ENCODE measurements around the gene HYLS1.

The HYLS1 gene

DNA sequence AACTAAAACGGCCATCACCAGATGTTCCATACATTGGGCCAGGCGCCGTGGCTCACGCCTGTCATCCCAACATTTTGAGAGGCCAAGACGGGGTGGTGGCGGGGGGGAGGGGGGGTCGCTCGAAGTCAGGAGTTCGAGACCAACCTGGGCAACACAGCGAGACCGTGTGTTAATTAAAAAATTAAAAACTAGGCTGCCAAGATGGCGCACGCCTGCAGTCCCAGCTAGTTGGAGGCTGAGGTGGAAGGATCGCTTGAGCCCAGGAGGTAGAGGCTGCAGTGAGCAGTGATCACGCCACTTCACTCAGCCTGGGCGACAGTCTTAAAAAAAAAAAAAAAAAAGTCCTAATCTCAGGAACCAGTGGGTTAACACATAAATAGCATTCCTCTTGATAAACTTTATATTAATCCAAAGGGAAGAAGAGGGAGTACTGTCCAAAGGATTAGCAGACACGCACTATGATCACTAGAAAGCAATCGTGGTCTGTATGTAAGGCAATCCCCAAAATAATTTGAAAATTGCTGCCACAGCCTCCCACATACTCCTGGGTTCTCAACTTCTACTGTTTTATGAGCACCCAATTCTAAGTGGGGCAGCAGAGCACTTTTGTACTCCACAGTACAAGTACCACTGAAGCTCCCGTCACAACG is 14.9 kb downstream of the HYLS1 start:
- H3K27me3 ChIP-seq (ENCODE audit: insufficient read depth, low read depth) = no peaks in the 10 kb centered on the region
- no peak overlapping the region for H3K4me3 ChIP-seq (IDR thresholded peaks at IDR 0.05; ENCODE audit: insufficient read depth, low read depth, low read length)
- peak overlapping the region; percentile 47; the same call in 1 of the 2 replicates for H2AFZ ChIP-seq (ENCODE audit: low read depth)
- H3K27ac ChIP-seq = peak overlapping the region; percentile 59
- TF ChIP-seq, protein P1, sequence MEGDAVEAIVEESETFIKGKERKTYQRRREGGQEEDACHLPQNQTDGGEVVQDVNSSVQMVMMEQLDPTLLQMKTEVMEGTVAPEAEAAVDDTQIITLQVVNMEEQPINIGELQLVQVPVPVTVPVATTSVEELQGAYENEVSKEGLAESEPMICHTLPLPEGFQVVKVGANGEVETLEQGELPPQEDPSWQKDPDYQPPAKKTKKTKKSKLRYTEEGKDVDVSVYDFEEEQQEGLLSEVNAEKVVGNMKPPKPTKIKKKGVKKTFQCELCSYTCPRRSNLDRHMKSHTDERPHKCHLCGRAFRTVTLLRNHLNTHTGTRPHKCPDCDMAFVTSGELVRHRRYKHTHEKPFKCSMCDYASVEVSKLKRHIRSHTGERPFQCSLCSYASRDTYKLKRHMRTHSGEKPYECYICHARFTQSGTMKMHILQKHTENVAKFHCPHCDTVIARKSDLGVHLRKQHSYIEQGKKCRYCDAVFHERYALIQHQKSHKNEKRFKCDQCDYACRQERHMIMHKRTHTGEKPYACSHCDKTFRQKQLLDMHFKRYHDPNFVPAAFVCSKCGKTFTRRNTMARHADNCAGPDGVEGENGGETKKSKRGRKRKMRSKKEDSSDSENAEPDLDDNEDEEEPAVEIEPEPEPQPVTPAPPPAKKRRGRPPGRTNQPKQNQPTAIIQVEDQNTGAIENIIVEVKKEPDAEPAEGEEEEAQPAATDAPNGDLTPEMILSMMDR (conservative IDR thresholded peaks at IDR 0.05; ENCODE audit: low read depth, low read length) = no peak
- H3K9ac ChIP-seq = peak overlapping the region; percentile 63; the same call in 1 of the 2 replicates
- H3K79me2 ChIP-seq (ENCODE audit: insufficient read depth, low read depth) = peaks cover 13% of the 10 kb centered on the region; the same call in 1 of the 2 replicates
- peak overlapping the region; percentile 66 for H3K4me2 ChIP-seq
- H3K4me1 ChIP-seq (ENCODE audit: low read depth, poor library complexity, severe bottlenecking) = peaks cover 4% of the 10 kb centered on the region
- H4K20me1 ChIP-seq (ENCODE audit: insufficient read depth) = no peaks in the 10 kb centered on the region
- no peaks in the 10 kb centered on the region for H3K36me3 ChIP-seq (ENCODE audit: insufficient read depth)

DNA sequence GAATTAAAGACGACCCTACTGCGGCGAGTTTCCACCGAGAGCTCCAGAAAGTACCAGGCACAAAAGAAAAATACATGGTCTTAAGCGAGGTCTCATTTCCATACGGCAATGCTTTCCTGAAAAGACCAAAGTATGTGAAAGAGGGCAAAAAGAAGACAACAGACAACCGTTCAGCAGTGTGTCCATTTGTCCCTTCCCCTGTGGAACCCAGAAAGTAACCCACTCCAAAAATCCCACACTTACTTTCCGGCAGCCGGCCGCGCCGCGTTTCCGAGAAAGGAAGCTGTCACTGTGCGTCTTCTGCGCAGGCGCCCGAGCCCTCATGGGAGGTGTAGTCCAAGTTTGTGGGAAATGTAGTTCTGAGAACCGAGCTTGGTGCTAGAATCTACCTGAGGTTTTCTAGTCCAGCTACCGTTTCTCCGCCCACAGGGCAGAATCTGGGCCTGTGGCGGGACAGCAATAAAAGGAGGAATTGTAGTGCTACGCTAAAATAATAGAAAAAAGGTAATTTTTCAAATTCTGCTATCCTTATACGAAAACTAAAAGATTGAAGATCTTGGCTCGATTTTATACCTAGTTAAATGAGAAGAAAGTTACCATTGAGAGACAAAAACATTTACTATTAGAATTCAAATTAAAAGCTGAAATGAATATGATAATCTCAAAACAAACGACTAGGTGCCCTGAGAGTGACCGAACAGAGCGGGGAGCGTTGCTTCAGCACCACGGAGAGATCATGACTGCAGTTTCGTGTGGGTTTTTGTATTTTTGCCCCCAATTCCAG is 15.7 kb downstream of the HYLS1 start, which contains the start of gene PUS3:
Gene PUS3, minus strand, starts transcription at position 280 of the 784 bp plus-strand sequence. CDS start 6,922 bp downstream, outside the sequence.
- no peaks in the 10 kb centered on the region for H3K4me1 ChIP-seq (ENCODE audit: low read depth, poor library complexity, severe bottlenecking)
- no peaks in the 10 kb centered on the region for H3K27me3 ChIP-seq (ENCODE audit: insufficient read depth, low read depth)
- H2AFZ ChIP-seq (ENCODE audit: low read depth) = peak within 1 kb of the TSS; percentile 47; the same call in 1 of the 2 replicates
- peak within 1 kb of the TSS; percentile 66 for H3K4me2 ChIP-seq
- peak within 1 kb of the TSS; percentile 59 for H3K27ac ChIP-seq
- H3K4me3 ChIP-seq (IDR thresholded peaks at IDR 0.05; ENCODE audit: insufficient read depth, low read depth, low read length) = no peak within 1 kb of the TSS
- peak within 1 kb of the TSS; percentile 63; the same call in 1 of the 2 replicates for H3K9ac ChIP-seq
- TF ChIP-seq, protein P1 (conservative IDR thresholded peaks at IDR 0.05; ENCODE audit: low read depth, low read length) = no peak
- H3K36me3 ChIP-seq (ENCODE audit: insufficient read depth) = no peaks in the 10 kb centered on the region
- no peaks in the 10 kb centered on the region for H4K20me1 ChIP-seq (ENCODE audit: insufficient read depth)
- peaks cover 6% of the 10 kb centered on the region; the same call in 1 of the 2 replicates for H3K79me2 ChIP-seq (ENCODE audit: insufficient read depth, low read depth)

DNA sequence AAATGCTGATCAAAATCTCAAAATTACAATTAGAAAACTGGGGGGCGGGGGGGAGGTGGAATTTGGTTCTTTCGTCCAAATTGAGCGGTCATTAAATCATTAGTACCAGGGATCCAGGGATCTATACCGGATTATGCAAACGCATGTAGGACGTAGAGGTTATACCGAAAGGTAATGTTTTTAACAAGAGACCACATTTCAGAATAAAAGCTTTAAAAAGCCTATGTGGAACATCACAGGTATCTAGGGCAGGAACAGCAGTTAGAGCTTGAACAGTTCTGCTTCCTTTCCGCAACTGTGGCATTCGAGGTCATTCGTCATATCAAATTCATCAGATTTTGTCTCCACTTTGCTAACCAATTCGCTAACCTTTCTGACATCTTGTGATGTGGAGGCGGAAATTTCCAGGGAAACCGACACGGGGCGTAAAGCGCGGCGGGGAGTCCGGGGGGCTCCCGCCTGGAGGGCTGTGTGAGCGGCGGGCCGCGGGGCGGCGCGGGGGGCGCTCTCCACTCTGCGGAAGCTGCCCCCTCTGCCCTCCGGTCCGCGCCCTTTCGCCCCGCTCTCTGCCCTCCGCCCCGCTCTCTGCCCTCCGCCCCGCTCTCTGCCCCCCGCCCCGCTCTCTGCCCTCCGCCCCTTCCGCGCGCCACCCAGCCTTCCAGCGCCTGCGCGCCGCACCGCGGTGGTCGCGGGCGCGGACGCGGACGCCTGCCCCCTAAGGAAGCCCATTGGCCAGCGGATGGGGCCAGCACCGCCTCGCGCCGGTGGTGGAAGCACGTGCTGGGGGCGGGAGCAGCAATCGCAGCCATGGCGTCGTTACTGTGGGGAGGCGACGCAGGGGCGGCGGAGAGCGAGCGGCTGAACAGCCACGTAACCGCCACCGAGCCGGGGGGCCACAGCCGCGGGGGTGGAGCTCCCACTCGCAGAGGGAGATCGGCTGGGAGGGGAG is 16.5 kb downstream of the HYLS1 start, which contains the start of gene DDX25:
Gene DDX25, plus strand, starts transcription at position 798 of the 949 bp plus-strand sequence. Its CDS starts 10 bp downstream, at position 808.
- Histone ChIP-seq H3K79me2 (ENCODE audit: insufficient read depth, low read depth) (peaks cover 6% of the 10 kb centered on the region; the same call in 1 of the 2 replicates), H2AFZ (ENCODE audit: low read depth) (no peak within 1 kb of the TSS), H3K4me2 (peak within 1 kb of the TSS; percentile 66; the same call in 1 of the 2 replicates), H3K4me1 (ENCODE audit: low read depth, poor library complexity, severe bottlenecking) (no peaks in the 10 kb centered on the region), H4K20me1 (ENCODE audit: insufficient read depth) (no peaks in the 10 kb centered on the region), H3K27me3 (ENCODE audit: insufficient read depth, low read depth) (no peaks in the 10 kb centered on the region), H3K4me3 (IDR thresholded peaks at IDR 0.05; ENCODE audit: insufficient read depth, low read depth, low read length) (no peak within 1 kb of the TSS), H3K36me3 (ENCODE audit: insufficient read depth) (no peaks in the 10 kb centered on the region), H3K9ac (no peak within 1 kb of the TSS), H3K27ac (no peak within 1 kb of the TSS)
- TF ChIP-seq, protein P1 (conservative IDR thresholded peaks at IDR 0.05; ENCODE audit: low read depth, low read length) = no peak

DNA sequence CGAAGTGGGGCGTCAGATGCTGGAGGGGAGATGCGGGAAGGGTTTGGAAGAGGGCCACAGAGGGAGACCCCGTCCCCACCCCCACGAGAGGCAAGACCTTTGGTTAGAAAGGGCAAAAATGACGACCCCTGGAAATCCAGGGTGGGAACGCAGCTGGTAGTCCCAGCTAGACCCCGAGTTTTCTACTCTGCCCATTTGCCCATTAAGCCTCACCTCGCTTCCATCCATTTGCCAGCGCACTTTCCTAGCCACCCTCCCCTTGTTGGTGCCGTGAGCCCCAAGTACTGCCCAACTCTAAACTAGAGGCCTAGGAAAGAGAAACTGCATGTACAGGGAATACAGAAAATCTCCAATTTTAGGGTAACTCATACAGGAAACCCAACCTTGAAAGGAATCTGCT is 17.2 kb downstream of the HYLS1 start:
- peaks cover 6% of the 10 kb centered on the region; the same call in 1 of the 2 replicates for H3K79me2 ChIP-seq (ENCODE audit: insufficient read depth, low read depth)
- TF ChIP-seq, protein P1 (conservative IDR thresholded peaks at IDR 0.05; ENCODE audit: low read depth, low read length) = no peak
- no peak overlapping the region for H3K9ac ChIP-seq
- H3K4me2 ChIP-seq = no peak overlapping the region
- no peaks in the 10 kb centered on the region for H3K36me3 ChIP-seq (ENCODE audit: insufficient read depth)
- no peak overlapping the region for H2AFZ ChIP-seq (ENCODE audit: low read depth)
- H3K27me3 ChIP-seq (ENCODE audit: insufficient read depth, low read depth) = no peaks in the 10 kb centered on the region
- no peaks in the 10 kb centered on the region for H3K4me1 ChIP-seq (ENCODE audit: low read depth, poor library complexity, severe bottlenecking)
- H4K20me1 ChIP-seq (ENCODE audit: insufficient read depth) = no peaks in the 10 kb centered on the region
- H3K4me3 ChIP-seq (IDR thresholded peaks at IDR 0.05; ENCODE audit: insufficient read depth, low read depth, low read length) = no peak overlapping the region
- no peak overlapping the region for H3K27ac ChIP-seq
